ENCODE results near the gene TAF11L5. TPM values are rescaled to one million over a fixed set of nuclear protein-coding genes. Genes with fewer than 3 reads are reported as not detected.
"Not testable (repeated sequence)": the region's sequence is repeated elsewhere in the genome, so short reads cannot be mapped to it uniquely, and the experiment has no call there.

TAF11L5 gene
- total RNA-seq, result not detected in 2 replicates
- long read RNA-seq, result 0 reads

- H3K27ac Mint-ChIP-seq (ENCODE audit: unreplicated experiment); H3K27me3 Mint-ChIP-seq (ENCODE audit: unreplicated experiment); H3K36me3 Mint-ChIP-seq (ENCODE audit: unreplicated experiment); H3K9me3 Mint-ChIP-seq (ENCODE audit: unreplicated experiment); H3K4me1 Mint-ChIP-seq (ENCODE audit: unreplicated experiment); H3K4me3 Mint-ChIP-seq (ENCODE audit: unreplicated experiment); DNase-seq (ENCODE audit: extremely low spot score, unreplicated experiment): not testable (repeated sequence)
These were observed at the start of gene TAF11L5 for GRCh38 chr5:17524935-17525334. Gene TAF11L5, plus strand, starts transcription at chr5:17525235.

GRCh38 chr5:17477043-17477442 lies 48.0 kb upstream of the TAF11L5 start:
- Mint-ChIP-seq H3K4me3 (ENCODE audit: unreplicated experiment) (no peak overlapping the region), H3K9me3 (ENCODE audit: unreplicated experiment) (no peaks in the 10 kb centered on the region), H3K27me3 (ENCODE audit: unreplicated experiment) (peaks cover 18% of the 10 kb centered on the region), H3K36me3 (ENCODE audit: unreplicated experiment) (no peaks in the 10 kb centered on the region), H3K4me1 (ENCODE audit: unreplicated experiment) (no peaks in the 10 kb centered on the region), H3K27ac (ENCODE audit: unreplicated experiment) (no peak overlapping the region)
- TF ChIP-seq, protein P1, sequence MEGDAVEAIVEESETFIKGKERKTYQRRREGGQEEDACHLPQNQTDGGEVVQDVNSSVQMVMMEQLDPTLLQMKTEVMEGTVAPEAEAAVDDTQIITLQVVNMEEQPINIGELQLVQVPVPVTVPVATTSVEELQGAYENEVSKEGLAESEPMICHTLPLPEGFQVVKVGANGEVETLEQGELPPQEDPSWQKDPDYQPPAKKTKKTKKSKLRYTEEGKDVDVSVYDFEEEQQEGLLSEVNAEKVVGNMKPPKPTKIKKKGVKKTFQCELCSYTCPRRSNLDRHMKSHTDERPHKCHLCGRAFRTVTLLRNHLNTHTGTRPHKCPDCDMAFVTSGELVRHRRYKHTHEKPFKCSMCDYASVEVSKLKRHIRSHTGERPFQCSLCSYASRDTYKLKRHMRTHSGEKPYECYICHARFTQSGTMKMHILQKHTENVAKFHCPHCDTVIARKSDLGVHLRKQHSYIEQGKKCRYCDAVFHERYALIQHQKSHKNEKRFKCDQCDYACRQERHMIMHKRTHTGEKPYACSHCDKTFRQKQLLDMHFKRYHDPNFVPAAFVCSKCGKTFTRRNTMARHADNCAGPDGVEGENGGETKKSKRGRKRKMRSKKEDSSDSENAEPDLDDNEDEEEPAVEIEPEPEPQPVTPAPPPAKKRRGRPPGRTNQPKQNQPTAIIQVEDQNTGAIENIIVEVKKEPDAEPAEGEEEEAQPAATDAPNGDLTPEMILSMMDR (IDR thresholded peaks at IDR 0.05), result no peak
- DNase-seq (ENCODE audit: extremely low spot score, unreplicated experiment), result no peak

DNA sequence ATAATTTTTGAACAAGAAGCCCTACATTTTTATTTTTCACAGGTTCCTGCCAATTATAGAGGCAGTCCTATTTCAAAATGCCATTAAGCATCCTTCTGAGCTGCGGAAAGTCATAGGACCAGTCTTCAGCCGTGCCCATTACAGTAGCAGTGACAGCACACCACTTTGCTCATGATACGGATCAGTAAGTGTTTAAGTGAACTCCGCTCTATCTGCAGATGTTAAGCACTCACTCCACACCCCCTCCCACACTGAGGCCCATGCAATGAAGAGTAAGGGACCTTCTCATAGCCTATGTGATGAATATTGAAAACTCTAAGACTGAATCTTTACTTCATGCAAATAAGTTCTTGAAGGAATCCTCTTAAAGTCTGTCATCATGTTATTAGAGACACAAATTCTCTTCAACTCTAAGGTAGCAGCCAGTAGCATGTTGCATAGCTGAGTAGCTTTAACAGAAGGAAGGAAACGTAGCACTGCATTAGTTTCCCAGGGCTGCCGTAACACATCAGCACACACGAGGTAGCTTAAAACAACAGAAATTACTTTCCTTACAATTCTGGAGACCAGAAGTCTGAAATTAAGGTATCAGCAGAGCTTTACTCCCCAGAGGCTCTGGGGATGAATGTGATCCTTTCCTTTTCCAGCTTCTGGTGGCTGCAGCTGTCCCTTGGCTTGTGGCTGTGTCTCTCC lies 47.3 kb upstream of the TAF11L5 start:
- no peak for DNase-seq (ENCODE audit: extremely low spot score, unreplicated experiment)
- Mint-ChIP-seq H3K36me3 (ENCODE audit: unreplicated experiment) (no peaks in the 10 kb centered on the region), H3K27ac (ENCODE audit: unreplicated experiment) (no peak overlapping the region), H3K9me3 (ENCODE audit: unreplicated experiment) (no peaks in the 10 kb centered on the region), H3K4me3 (ENCODE audit: unreplicated experiment) (no peak overlapping the region), H3K27me3 (ENCODE audit: unreplicated experiment) (peaks cover 16% of the 10 kb centered on the region), H3K4me1 (ENCODE audit: unreplicated experiment) (no peaks in the 10 kb centered on the region)
- TF ChIP-seq, protein P1 (IDR thresholded peaks at IDR 0.05), result no peak

- TF ChIP-seq, protein P1 (IDR thresholded peaks at IDR 0.05), result no peak
- no peak overlapping the region for H3K4me3 Mint-ChIP-seq (ENCODE audit: unreplicated experiment)
- H3K36me3 Mint-ChIP-seq (ENCODE audit: unreplicated experiment), result no peaks in the 10 kb centered on the region
- DNase-seq (ENCODE audit: extremely low spot score, unreplicated experiment), result no peak
- no peak overlapping the region for H3K27ac Mint-ChIP-seq (ENCODE audit: unreplicated experiment)
- peaks cover 6% of the 10 kb centered on the region for H3K27me3 Mint-ChIP-seq (ENCODE audit: unreplicated experiment)
- no peaks in the 10 kb centered on the region for H3K9me3 Mint-ChIP-seq (ENCODE audit: unreplicated experiment)
- no peaks in the 10 kb centered on the region for H3K4me1 Mint-ChIP-seq (ENCODE audit: unreplicated experiment)
These were observed 43.7 kb upstream of the TAF11L5 start for GRCh38 chr5:17481378-17481777.

DNA sequence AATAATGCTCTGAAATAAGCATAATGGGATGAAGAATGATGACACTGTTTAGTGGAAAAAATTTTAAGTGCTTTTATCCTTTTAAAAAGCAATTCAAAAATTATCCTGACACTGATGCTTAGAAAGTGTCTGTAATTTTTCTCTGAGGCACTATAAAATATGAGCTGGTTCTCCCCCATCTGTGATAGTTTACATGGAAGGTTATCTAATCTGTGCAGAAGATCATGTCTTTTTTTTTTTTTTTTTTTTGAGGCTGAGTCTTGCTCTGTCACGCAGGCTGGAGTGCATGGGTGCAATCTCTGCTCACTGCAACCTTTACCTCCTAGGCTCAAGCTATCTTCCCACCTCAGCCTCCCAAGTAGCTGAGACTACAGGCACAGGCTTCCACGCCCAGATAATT lies 42.2 kb upstream of the TAF11L5 start:
- DNase-seq (ENCODE audit: extremely low spot score, unreplicated experiment), result no peak
- H3K36me3 Mint-ChIP-seq (ENCODE audit: unreplicated experiment), result no peaks in the 10 kb centered on the region
- no peak overlapping the region for H3K27ac Mint-ChIP-seq (ENCODE audit: unreplicated experiment)
- TF ChIP-seq, protein P1 (IDR thresholded peaks at IDR 0.05), result no peak
- peaks cover 4% of the 10 kb centered on the region for H3K4me1 Mint-ChIP-seq (ENCODE audit: unreplicated experiment)
- no peaks in the 10 kb centered on the region for H3K9me3 Mint-ChIP-seq (ENCODE audit: unreplicated experiment)
- no peak overlapping the region for H3K4me3 Mint-ChIP-seq (ENCODE audit: unreplicated experiment)
- H3K27me3 Mint-ChIP-seq (ENCODE audit: unreplicated experiment), result peaks cover 6% of the 10 kb centered on the region

GRCh38 chr5:17486464-17487173 lies 38.4 kb upstream of the TAF11L5 start:
- not testable (repeated sequence) for H3K4me3 Mint-ChIP-seq (ENCODE audit: unreplicated experiment)
- H3K27me3 Mint-ChIP-seq (ENCODE audit: unreplicated experiment), result peaks cover 11% of the 10 kb centered on the region

More at GRCh38 chr5:17486464-17487173, 38.4 kb upstream of the TAF11L5 start:
- not testable (repeated sequence) for DNase-seq (ENCODE audit: extremely low spot score, unreplicated experiment); H3K4me1 Mint-ChIP-seq (ENCODE audit: unreplicated experiment); H3K27ac Mint-ChIP-seq (ENCODE audit: unreplicated experiment); H3K36me3 Mint-ChIP-seq (ENCODE audit: unreplicated experiment); H3K9me3 Mint-ChIP-seq (ENCODE audit: unreplicated experiment)
